ENCODE measurements around the gene PRRG4. TPM values are rescaled to one million over a fixed set of nuclear protein-coding genes. Genes with fewer than 3 reads are reported as not detected.
A peak's percentile ranks its signal among the peaks of the same experiment; 100 is the strongest.
"Not testable (repeated sequence)": the region's sequence is repeated elsewhere in the genome, so short reads cannot be mapped to it uniquely, and the experiment has no call there.

PRRG4 gene
- total RNA-seq, 1 donor from 2014 or later = 1.1 TPM

DNA sequence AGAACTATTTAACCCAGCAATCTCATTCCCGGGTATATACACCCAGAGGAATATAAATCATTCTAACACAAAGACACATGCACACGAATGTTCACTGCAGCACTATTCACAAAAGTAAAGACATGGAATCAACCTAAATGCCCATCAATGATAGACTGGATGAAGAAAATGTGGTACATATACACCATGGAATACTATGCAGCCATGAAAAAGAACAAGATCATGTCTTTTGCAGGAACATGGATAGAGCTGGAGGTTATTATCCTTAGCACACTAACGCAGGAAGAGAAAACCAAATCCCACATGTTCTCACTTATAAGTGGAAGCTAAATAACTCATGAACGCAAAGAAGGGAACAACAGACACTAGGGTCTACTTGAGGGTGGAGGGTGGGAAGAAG lies 39.0 kb downstream of the PRRG4 start:
- H3K4me3 Mint-ChIP-seq (ENCODE audit: low read depth); H3K4me1 Mint-ChIP-seq (ENCODE audit: low read depth); H3K36me3 Mint-ChIP-seq (ENCODE audit: low read depth); H3K27ac Mint-ChIP-seq; intact Hi-C loops (cut with micrococcal nuclease); DNase-seq (ENCODE audit: low spot score): not testable (repeated sequence)
- H3K9me3 Mint-ChIP-seq = peaks cover 11% of the 10 kb centered on the region
- peaks cover 29% of the 10 kb centered on the region for H3K27me3 Mint-ChIP-seq (ENCODE audit: low read depth)

DNA sequence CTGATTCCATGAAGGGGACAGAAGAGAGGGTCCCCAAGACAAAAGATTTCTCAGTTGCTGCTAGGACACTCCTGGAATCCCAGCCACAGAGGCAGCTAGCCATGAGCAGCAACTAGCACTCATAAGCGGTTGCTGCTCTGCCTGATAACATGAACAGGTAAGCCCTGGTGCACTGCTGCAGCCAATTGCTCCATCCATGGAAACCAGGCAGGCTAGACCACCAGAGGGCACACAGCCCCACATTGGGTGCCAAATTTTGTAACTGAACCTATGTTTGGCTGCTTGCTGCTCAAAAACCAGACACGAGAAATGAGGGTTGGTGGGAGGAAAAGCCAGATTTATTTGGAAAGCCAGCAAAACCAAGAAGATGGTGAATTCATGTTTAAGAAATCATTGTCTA lies 40.9 kb downstream of the PRRG4 start:
- no peak overlapping the region for H3K4me3 Mint-ChIP-seq (ENCODE audit: low read depth)
- DNase-seq (ENCODE audit: low spot score) = no peak
- H3K27ac Mint-ChIP-seq = no peak overlapping the region
- peaks cover 36% of the 10 kb centered on the region for H3K27me3 Mint-ChIP-seq (ENCODE audit: low read depth)
- H3K36me3 Mint-ChIP-seq (ENCODE audit: low read depth) = no peaks in the 10 kb centered on the region
- H3K9me3 Mint-ChIP-seq = peaks cover 11% of the 10 kb centered on the region
- H3K4me1 Mint-ChIP-seq (ENCODE audit: low read depth) = no peaks in the 10 kb centered on the region
- intact Hi-C loops (cut with micrococcal nuclease) = no loop called here

DNA sequence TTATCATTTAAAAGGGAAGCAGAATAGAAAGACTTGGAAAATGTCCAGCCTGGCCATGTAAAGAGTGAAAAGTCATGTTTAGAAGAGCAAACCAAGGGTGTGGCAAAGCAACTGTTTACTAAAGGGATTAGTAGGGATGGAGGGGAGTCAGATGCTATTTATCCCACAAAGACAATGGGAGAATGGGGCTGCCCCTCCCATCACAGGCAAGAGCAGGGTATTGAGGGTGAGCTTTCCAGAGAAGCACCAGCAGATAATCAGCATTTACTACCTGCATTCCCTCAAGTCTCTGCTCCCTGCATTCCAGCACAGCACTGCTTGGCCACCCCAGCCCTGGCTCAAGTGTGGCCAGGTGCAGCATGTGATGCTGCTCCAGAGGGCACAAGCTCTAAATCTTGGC lies 44.4 kb downstream of the PRRG4 start:
- no peak overlapping the region for H3K27ac Mint-ChIP-seq

DNA sequence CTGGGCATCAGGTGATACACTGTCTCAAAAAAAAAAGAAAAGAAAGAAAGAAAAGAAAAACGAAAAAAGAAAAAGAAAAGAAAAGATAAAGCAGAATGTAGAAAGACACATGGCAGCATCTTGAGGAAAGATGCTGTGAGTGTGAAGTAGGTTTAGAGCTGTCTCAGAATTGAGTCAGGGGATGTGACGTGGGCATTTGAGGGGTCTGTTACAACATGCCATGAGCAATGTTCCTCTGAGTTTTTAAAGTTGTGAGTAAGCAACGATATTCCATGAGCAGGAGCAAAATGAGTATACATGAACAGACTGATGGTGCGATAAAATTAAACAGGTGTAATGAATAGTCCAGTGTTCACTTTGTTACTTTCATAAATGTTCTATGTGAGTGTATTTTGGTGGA lies 51.6 kb downstream of the PRRG4 start:
- Mint-ChIP-seq H3K27ac (no peak overlapping the region), H3K4me1 (ENCODE audit: low read depth) (no peaks in the 10 kb centered on the region), H3K4me3 (ENCODE audit: low read depth) (no peak overlapping the region), H3K27me3 (ENCODE audit: low read depth) (peaks cover 18% of the 10 kb centered on the region), H3K9me3 (no peaks in the 10 kb centered on the region), H3K36me3 (ENCODE audit: low read depth) (no peaks in the 10 kb centered on the region)
- no peak for DNase-seq (ENCODE audit: low spot score)
- intact Hi-C loops (cut with micrococcal nuclease) = no loop called here

More for the DNA sequence above, 44.4 kb downstream of the PRRG4 start:
- intact Hi-C loops (cut with micrococcal nuclease) = no loop called here
- Mint-ChIP-seq H3K9me3 (no peaks in the 10 kb centered on the region), H3K4me3 (ENCODE audit: low read depth) (no peak overlapping the region), H3K4me1 (ENCODE audit: low read depth) (no peaks in the 10 kb centered on the region), H3K27me3 (ENCODE audit: low read depth) (peaks cover 29% of the 10 kb centered on the region), H3K36me3 (ENCODE audit: low read depth) (no peaks in the 10 kb centered on the region)
- no peak for DNase-seq (ENCODE audit: low spot score)

DNA sequence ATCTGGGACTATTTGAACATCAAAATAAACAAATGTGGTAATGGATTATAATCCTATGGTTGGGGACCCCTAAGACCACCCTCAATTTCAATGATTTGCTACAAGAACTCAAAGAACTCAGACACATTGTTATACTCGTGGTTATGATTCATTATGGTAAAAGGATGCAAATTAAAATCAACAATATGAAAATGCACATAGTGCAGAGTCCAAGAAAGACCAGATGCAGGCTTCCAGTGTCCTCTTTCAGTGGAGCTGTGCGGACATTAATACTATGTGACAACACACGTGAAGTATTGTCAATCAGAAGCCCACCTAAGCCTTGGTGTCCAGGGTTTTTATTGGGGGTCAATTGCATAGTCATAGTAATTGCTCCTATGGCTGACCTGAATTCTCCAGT lies 53.7 kb downstream of the PRRG4 start:
- peaks cover 13% of the 10 kb centered on the region for H3K27me3 Mint-ChIP-seq (ENCODE audit: low read depth)
- H3K4me1 Mint-ChIP-seq (ENCODE audit: low read depth) = no peaks in the 10 kb centered on the region
- intact Hi-C loops (cut with micrococcal nuclease) = no loop called here
- no peaks in the 10 kb centered on the region for H3K36me3 Mint-ChIP-seq (ENCODE audit: low read depth)
- no peak for DNase-seq (ENCODE audit: low spot score)
- H3K4me3 Mint-ChIP-seq (ENCODE audit: low read depth) = no peak overlapping the region
- no peaks in the 10 kb centered on the region for H3K9me3 Mint-ChIP-seq
- H3K27ac Mint-ChIP-seq = no peak overlapping the region

DNA sequence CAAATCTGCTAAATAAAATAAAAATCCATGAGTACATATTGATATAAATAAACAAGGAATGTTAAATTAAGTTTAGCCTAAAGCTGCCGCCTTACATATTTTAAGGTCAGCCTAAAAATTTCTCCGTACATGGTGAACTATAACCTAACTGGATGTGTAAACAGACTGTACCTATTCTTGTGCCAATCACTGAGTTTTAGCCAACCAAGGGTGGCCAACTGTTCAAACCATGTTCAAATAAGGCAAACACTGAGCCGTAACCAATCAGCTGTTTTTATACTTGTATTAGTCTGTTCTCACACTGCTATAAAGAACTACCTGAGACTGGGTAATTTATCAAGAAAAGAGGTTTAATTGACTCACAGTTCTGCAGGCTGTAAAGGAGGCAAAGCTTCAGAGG lies 54.3 kb downstream of the PRRG4 start:
- no peak for DNase-seq (ENCODE audit: low spot score)
- H3K4me1 Mint-ChIP-seq (ENCODE audit: low read depth) = no peaks in the 10 kb centered on the region
- no peak overlapping the region for H3K27ac Mint-ChIP-seq
- peaks cover 10% of the 10 kb centered on the region for H3K27me3 Mint-ChIP-seq (ENCODE audit: low read depth)
- no peaks in the 10 kb centered on the region for H3K9me3 Mint-ChIP-seq
- intact Hi-C loops (cut with micrococcal nuclease) = no loop called here
- no peaks in the 10 kb centered on the region for H3K36me3 Mint-ChIP-seq (ENCODE audit: low read depth)
- H3K4me3 Mint-ChIP-seq (ENCODE audit: low read depth) = no peak overlapping the region

DNA sequence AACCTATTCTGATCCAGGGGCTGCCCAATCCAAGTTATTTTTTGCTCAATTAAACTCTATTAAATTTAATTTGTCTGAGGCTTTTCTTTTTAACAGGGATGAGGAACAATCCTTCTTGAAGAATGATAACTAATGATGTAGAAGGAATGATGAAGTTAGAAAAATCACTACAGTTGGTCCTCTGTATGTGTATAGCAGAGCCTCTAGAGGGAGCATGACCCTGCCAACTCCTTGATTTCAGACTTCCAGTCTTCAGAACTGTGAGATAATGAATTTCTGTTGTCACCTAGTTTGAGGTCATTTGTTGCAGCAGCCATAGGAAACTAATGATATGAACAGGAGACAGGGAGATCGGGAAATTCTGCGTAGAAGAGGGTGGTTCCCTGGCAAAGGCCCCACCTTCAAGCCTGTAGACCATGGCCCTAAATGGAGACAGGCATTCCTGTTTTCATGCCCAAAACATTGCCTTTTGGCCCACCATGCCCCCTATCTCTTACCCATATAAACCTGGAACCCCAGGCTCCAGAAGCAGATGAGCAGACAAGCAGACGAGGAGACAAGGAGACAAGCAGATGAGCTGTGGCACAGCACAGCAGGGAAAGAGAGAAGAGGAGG lies 55.1 kb downstream of the PRRG4 start:
- H3K27me3 Mint-ChIP-seq (ENCODE audit: low read depth) = peaks cover 10% of the 10 kb centered on the region
- intact Hi-C loops (cut with micrococcal nuclease) = no loop called here
- no peak for DNase-seq (ENCODE audit: low spot score)

DNA sequence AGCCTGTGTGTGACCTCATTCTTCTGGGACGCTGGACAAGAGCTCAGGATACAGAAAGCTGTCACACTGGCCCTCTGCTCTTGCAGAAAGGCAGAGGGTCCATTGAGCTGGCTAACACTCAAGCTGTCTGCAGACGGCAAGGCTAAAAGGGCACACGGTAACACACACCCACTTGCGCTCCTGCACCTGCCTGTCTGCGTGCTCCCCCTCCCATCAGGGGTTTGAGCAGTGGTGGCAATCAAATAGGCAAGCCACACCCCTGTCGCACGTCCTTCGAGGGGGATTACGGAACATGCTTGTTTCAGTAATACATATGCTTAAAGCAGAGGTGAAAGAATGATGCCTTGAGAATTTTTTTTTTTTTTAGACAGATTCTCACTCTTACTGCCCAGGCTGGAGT lies 55.8 kb downstream of the PRRG4 start:
- intact Hi-C loops (cut with micrococcal nuclease) = no loop called here
- Mint-ChIP-seq H3K36me3 (ENCODE audit: low read depth) (no peaks in the 10 kb centered on the region), H3K27me3 (ENCODE audit: low read depth) (peaks cover 12% of the 10 kb centered on the region), H3K27ac (no peak overlapping the region), H3K4me1 (ENCODE audit: low read depth) (peaks cover 2% of the 10 kb centered on the region), H3K9me3 (no peaks in the 10 kb centered on the region), H3K4me3 (ENCODE audit: low read depth) (no peak overlapping the region)
- no peak for DNase-seq (ENCODE audit: low spot score)

More for the DNA sequence above, 55.1 kb downstream of the PRRG4 start:
- Mint-ChIP-seq H3K4me1 (ENCODE audit: low read depth) (no peaks in the 10 kb centered on the region), H3K4me3 (ENCODE audit: low read depth) (no peak overlapping the region), H3K36me3 (ENCODE audit: low read depth) (no peaks in the 10 kb centered on the region), H3K27ac (no peak overlapping the region), H3K9me3 (no peaks in the 10 kb centered on the region)

DNA sequence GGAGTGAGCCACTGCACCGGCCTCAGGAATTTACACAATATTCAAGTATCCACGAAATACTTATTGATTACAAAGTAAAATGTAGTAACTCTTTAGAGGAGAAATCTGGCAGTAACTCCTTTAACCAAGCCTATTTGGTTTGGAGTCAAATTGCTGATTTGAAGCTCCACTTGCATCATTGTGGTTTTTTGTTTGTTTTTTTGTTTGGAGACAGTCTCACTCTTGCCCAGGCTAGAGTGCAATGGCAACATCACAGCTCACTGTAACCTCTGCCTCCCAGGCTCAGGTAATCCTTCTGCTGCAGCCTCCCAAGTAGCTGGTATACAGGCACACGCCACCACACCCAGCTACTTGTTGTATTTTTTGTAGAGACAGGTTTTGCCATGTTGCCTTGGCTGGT lies 56.5 kb downstream of the PRRG4 start:
- Mint-ChIP-seq H3K9me3 (no peaks in the 10 kb centered on the region), H3K36me3 (ENCODE audit: low read depth) (no peaks in the 10 kb centered on the region), H3K4me1 (ENCODE audit: low read depth) (peaks cover 2% of the 10 kb centered on the region), H3K4me3 (ENCODE audit: low read depth) (no peak overlapping the region), H3K27me3 (ENCODE audit: low read depth) (peaks cover 12% of the 10 kb centered on the region), H3K27ac (no peak overlapping the region)
- intact Hi-C loops (cut with micrococcal nuclease) = no loop called here
- no peak for DNase-seq (ENCODE audit: low spot score)

DNA sequence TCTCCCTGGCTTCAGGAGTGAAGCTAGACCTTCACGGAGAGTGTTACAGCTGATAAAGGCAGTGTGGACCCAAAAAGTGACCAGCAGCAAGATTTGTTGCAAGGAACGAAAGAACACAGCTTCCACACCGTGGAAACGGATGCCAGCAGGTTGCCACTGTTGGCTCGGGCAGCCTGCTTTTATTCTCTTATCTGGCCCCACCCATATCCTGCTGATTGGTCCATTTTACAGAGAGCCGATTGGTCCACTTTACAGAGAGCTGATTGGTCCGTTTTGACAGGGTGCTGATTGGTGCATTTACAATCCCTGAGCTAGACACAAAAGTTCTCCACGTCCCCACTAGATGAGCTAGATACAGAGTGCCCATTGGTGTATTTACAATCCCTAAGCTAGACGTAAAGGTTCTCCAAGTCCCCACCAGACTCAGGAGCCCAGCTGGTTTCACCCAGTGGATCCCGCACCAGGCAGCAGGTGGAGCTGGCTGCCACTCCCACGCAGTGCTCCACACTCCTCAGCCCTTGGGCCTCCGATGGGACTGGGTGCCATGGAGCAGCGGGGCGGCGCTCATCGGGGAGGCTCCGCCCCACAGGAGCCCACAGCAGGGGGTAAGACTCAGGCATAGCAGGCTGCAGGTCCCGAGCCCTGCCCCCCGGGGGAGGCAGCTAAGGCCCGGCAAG lies 58.1 kb downstream of the PRRG4 start:
- DNase-seq (ENCODE audit: low spot score); H3K27me3 Mint-ChIP-seq (ENCODE audit: low read depth); intact Hi-C loops (cut with micrococcal nuclease); H3K36me3 Mint-ChIP-seq (ENCODE audit: low read depth); H3K27ac Mint-ChIP-seq; H3K4me3 Mint-ChIP-seq (ENCODE audit: low read depth); H3K9me3 Mint-ChIP-seq: not testable (repeated sequence)
- H3K4me1 Mint-ChIP-seq (ENCODE audit: low read depth) = peaks cover 12% of the 10 kb centered on the region

DNA sequence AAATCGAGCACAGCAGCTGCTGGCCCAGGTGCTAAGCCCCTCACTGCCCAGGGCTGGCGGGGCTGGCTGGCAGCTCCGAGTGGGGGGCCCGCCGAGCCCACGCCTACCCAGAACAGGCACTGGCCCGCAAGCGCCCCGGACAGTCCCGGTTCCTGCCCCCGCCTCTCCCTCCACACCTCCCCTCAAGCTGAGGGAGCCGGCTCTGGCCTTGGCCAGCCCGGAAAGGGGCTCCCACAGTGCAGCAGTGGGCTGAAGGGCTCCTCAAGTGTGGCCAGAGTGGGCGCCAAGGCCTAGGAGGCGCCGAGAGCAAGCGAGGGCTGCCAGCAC lies 58.6 kb downstream of the PRRG4 start:
- H3K27ac Mint-ChIP-seq; intact Hi-C loops (cut with micrococcal nuclease); H3K9me3 Mint-ChIP-seq; H3K27me3 Mint-ChIP-seq (ENCODE audit: low read depth); DNase-seq (ENCODE audit: low spot score); H3K4me3 Mint-ChIP-seq (ENCODE audit: low read depth); H3K36me3 Mint-ChIP-seq (ENCODE audit: low read depth): not testable (repeated sequence)
- peaks cover 12% of the 10 kb centered on the region for H3K4me1 Mint-ChIP-seq (ENCODE audit: low read depth)

DNA sequence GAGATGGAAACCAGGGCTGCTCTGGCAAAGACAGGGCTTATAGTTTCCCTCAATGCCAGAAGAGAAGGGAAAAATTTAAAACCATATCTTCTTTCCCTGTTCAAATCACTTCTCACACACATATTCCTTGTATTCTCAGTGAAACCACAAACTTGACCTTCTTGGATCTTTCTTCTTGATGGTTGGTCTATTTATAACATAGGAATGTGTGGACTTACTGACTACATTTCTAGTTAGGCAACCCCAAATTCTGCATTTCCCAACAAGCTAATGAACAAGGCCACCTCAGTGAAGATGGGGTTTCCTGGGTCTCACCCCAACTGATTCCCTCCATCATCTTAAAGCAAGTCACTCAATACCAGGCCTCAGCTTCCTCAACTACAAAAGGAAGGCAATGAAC lies 59.1 kb downstream of the PRRG4 start:
- Mint-ChIP-seq H3K4me3 (ENCODE audit: low read depth) (no peak overlapping the region), H3K9me3 (no peaks in the 10 kb centered on the region), H3K36me3 (ENCODE audit: low read depth) (no peaks in the 10 kb centered on the region), H3K4me1 (ENCODE audit: low read depth) (peaks cover 12% of the 10 kb centered on the region), H3K27me3 (ENCODE audit: low read depth) (peaks cover 9% of the 10 kb centered on the region), H3K27ac (no peak overlapping the region)
- intact Hi-C loops (cut with micrococcal nuclease) = no loop called here
- no peak for DNase-seq (ENCODE audit: low spot score)

DNA sequence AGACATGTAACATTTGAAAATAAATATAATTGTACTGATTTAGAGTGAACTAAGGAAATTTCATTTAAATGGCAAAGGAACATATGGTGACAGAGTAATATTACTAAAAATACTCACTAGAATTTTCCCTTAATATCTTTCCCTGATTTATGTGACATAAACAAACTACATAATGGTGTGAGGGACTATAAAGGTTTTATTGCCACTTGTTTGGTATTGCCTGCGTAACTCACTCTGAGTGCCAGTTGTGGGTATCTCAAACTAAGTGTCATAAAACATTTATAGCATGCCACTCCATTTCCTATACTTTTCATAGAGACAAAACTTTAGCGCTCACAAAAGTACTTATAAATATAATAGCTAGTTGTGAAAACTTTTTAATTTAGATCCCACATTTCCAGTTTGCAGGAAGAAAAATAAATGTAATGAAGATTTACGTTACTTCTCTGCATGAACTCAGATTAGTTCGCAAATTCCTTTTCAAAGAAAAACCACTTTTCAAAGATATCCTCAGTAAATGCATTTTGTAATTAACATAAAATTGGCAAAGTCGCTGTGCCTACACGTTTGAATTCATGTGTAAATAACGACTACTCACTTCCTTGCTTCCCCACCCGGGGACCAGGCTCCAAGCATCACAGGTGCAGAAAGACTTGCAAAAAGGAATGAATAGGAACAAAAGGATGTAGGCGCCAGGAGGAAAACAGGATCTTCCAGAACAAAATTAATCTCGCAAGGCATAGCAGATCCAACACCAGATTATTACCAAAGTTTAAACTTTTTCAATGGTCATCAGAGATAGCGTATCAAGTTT lies 61.3 kb downstream of the PRRG4 start:
- Mint-ChIP-seq H3K4me3 (ENCODE audit: low read depth) (peak overlapping the region; percentile 82), H3K9me3 (no peaks in the 10 kb centered on the region), H3K4me1 (ENCODE audit: low read depth) (peaks cover 21% of the 10 kb centered on the region), H3K36me3 (ENCODE audit: low read depth) (peaks cover 6% of the 10 kb centered on the region), H3K27me3 (ENCODE audit: low read depth) (peaks cover 8% of the 10 kb centered on the region), H3K27ac (no peak overlapping the region)
- intact Hi-C loops (cut with micrococcal nuclease) = loop anchor here (5.0 kb wide), 1 partner anchor 309 kb away; the partner anchor contains the start of gene EIF3M
- no peak for DNase-seq (ENCODE audit: low spot score)

All from activated T-helper 2 cell treated with anti-CD3 and anti-CD28 coated beads, Interferon-gamma antibody, Interleukin-2, Interleukin-4, amounts not matched to agents 10 μg/mL and 5 μg/mL and 100 μg/mL, durations not matched to agents 14 hours and 24 hours and 36 hours (primary cell).